Lung (tissue), 12 donors: Measurements from ENCODE around the gene MMP24OS. TPM values are rescaled to one million over a fixed set of nuclear protein-coding genes. Genes with fewer than 3 reads are reported as not detected.
"Not testable (repeated sequence)": the region's sequence is repeated elsewhere in the genome, so short reads cannot be mapped to it uniquely, and the experiment has no call there.

Experiments
- ATAC-seq: fragments of 200-7000 bp; cut with Tn5 transposase; one replicate; pipeline ENCODE4 v1.9.1; 2020; ENCODE audit warnings: moderate number of reproducible peaks; ENCODE audit not compliant: insufficient read depth, low FRiP score
- DNase-seq, 3 donors: peaks; one replicate each; pipeline ENCODE4 v3.0.0-alpha.2; 2013 to 2017
- H3K27ac ChIP-seq, 2 donors: one replicate each; pipeline ENCODE4 v1.5.1; 2013; ENCODE audit warnings: mild to moderate bottlenecking in 2 of 2, moderate library complexity in 2 of 2, control low read depth in 1 of 2, inconsistent platforms in 1 of 2, low read depth in 1 of 2, low read length in 1 of 2
- H3K27me3 ChIP-seq, 3 donors: one replicate each; pipeline ENCODE4 v1.5.1; 2013; ENCODE audit warnings: low read length in 2 of 3; ENCODE audit not compliant: control insufficient read depth in 3 of 3, insufficient read depth in 3 of 3
- H3K36me3 ChIP-seq, 4 donors: one replicate each; pipeline ENCODE4 v1.5.1; 2013; ENCODE audit warnings: low read length in 4 of 4, mild to moderate bottlenecking in 1 of 4, moderate library complexity in 1 of 4; ENCODE audit not compliant: control insufficient read depth in 4 of 4, insufficient read depth in 4 of 4
- H3K4me1 ChIP-seq, 5 donors: one replicate each; pipeline ENCODE4 v1.5.1; 2013; ENCODE audit warnings: low read length in 5 of 5, mild to moderate bottlenecking in 2 of 5, moderate library complexity in 1 of 5; ENCODE audit not compliant: control insufficient read depth in 5 of 5, insufficient read depth in 5 of 5
- H3K4me3 ChIP-seq: one replicate; pipeline ENCODE4 v1.5.1; 2013; ENCODE audit warnings: mild to moderate bottlenecking, control low read depth, moderate library complexity
- H3K9ac ChIP-seq, 2 donors: one replicate each; pipeline ENCODE4 v1.5.1; 2013; ENCODE audit warnings: low read length in 2 of 2, control low read depth in 1 of 2; ENCODE audit not compliant: insufficient read depth in 1 of 2
- H3K9me3 ChIP-seq, 4 donors: one replicate each; pipeline ENCODE4 v1.5.1; 2013; ENCODE audit warnings: low read length in 3 of 4, mild to moderate bottlenecking in 1 of 4, moderate library complexity in 1 of 4; ENCODE audit not compliant: control insufficient read depth in 4 of 4, insufficient read depth in 3 of 4
- WGBS, 2 donors: extraction: QIAGEN DNeasy Blood & Tissue Kit; methylation state at CpG; one replicate each; pipeline ENCODE4 v1.1.7; 2013; 5-methylcytosine and 5-hydroxymethylcytosine counted together
- polyA plus RNA-seq, 2 donors: library from polyadenylated mRNA; stranded (reverse); fragments of 200-250 nt; gene quantifications; one replicate each; pipeline ENCODE4 v1.2.1, GENCODE V29; 2013
- total RNA-seq, 2 donors: library from RNA; depleted of rRNA in 1 of 2; stranded (reverse); fragments of >200 nt in 1 of 2; gene quantifications; one replicate each; pipeline ENCODE4 v1.2.1, GENCODE V29; 2014 to 2021
- TF ChIP-seq, protein P1 (sequence below): IDR thresholded peaks from 2 replicates; pipeline ENCODE4 v1.5.1; 2012; ENCODE audit warnings: mild to moderate bottlenecking; ENCODE audit errors: control extremely low read depth, extremely low read depth
- donor health status: control.
- donor health status: control.
- donor health status: Bipolar disorder and iron deficiency.
- donor health status: healthy.
- donor health status: DM: yes; HTN: yes; CAD: no.

Gene MMP24OS
- total and polyA plus RNA-seq, 4 donors = 27.8 to 117 (median 68.8) TPM

DNA sequence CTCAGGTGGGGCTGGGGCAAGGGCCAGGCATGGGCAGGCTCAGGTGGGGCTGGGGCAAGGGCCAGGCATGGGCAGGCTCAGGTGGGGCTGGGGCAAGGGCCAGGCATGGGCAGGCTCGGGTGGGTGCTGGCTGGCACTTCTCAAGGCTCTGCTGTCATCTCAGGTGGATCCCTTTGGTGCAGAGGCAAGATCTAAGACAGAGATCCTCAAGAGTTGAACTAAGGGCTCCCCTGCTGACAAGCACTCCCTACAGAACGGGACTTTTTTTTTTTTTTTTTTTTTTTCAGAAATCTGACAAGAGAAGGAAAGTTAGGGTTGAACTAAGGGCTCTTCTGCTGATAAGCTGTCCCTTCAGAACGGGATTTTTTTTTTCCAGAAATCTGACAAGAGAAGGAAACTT lies 24.9 kb downstream of the MMP24OS start:
- no peak for DNase-seq
- 70 to 72% methylated on average over 3 of the region's 3 CpGs for WGBS, 2 donors
- H3K9ac ChIP-seq = no peak overlapping the region
- no peak overlapping the region for H3K4me3 ChIP-seq
- no peaks in the 10 kb centered on the region for H3K27me3 ChIP-seq
- peaks cover 0 to 2% (median 0%) of the 10 kb centered on the region in 5 donors for H3K4me1 ChIP-seq
- ATAC-seq = no peak
- no peaks in the 10 kb centered on the region for H3K9me3 ChIP-seq
- no peak overlapping the region for H3K27ac ChIP-seq
- TF ChIP-seq, protein P1, sequence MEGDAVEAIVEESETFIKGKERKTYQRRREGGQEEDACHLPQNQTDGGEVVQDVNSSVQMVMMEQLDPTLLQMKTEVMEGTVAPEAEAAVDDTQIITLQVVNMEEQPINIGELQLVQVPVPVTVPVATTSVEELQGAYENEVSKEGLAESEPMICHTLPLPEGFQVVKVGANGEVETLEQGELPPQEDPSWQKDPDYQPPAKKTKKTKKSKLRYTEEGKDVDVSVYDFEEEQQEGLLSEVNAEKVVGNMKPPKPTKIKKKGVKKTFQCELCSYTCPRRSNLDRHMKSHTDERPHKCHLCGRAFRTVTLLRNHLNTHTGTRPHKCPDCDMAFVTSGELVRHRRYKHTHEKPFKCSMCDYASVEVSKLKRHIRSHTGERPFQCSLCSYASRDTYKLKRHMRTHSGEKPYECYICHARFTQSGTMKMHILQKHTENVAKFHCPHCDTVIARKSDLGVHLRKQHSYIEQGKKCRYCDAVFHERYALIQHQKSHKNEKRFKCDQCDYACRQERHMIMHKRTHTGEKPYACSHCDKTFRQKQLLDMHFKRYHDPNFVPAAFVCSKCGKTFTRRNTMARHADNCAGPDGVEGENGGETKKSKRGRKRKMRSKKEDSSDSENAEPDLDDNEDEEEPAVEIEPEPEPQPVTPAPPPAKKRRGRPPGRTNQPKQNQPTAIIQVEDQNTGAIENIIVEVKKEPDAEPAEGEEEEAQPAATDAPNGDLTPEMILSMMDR = no peak
- no peaks in the 10 kb centered on the region for H3K36me3 ChIP-seq

DNA sequence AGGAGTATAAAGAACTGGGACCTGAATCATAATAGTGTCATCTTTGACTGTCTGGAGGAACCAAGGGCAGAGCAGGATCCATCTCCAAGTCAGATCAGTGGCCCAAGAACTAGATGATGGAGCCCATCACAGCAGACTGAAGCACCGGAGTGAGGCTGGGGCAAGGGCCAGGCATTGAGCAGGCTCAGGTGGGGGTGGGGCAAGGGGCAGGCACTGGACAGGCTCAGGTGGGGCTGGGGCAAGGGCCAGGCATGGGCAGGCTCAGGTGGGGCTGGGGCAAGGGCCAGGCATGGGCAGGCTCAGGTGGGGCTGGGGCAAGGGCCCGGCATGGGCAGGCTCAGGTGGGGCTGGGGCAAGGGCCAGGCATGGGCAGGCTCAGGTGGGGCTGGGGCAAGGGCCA lies 25.3 kb downstream of the MMP24OS start:
- not testable (repeated sequence) for H3K27ac ChIP-seq, H3K9ac ChIP-seq, H3K27me3 ChIP-seq, H3K9me3 ChIP-seq, ATAC-seq, H3K36me3 ChIP-seq, H3K4me1 ChIP-seq, H3K4me3 ChIP-seq, DNase-seq
- 91 to 92% methylated on average over 2 of the region's 2 CpGs for WGBS, 2 donors

DNA sequence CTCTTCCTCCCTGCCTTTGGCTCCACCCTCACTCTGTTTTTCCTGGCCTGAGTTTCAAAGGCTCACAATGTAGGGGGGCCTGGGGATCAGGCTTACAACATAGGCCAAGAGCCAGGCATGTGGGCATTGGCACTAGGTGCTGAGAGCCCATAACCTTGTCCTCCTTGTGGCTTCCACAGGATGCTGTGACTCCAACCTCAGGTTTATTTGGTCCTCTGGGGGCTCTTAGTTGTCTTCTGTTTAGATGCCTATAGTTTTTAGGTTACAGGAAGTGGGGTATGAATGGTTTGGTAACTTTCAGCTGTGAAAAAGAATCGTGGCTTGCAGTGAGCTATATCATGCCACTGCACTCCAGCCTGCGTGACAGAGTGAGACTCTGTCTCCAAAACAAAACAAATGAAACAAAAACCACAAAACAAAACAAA lies 25.9 kb downstream of the MMP24OS start:
- Histone ChIP-seq H3K36me3 (no peaks in the 10 kb centered on the region), H3K4me3 (no peak overlapping the region), H3K27me3 (no peaks in the 10 kb centered on the region), H3K4me1 (peaks cover 0 to 2% (median 0%) of the 10 kb centered on the region in 5 donors), H3K9me3 (no peaks in the 10 kb centered on the region), H3K9ac (no peak overlapping the region), H3K27ac (no peak overlapping the region)
- DNase-seq (no peak), ATAC-seq (no peak)
- TF ChIP-seq, protein P1 = no peak
- 39 to 48% methylated on average over 2 of the region's 2 CpGs for WGBS, 2 donors

DNA sequence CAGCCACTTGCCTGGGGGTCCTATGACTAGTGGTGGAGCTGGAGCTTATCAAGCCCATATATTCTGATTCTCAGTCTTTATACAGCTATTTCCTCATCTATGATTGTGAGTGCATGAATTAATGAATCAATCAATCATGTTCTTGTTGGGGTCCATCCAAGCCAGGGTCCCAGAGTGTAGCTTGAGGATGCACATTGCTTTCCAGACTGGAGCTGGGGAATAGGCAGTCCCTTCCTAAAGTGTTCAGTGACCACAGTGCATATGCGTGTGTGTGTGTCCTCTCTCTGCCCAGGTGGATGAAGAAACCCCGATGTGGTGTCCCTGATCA lies 26.3 kb downstream of the MMP24OS start:
- no peak for DNase-seq

More for the DNA sequence above, 26.3 kb downstream of the MMP24OS start:
- WGBS, 2 donors = 88 to 92% methylated on average over 2 of the region's 2 CpGs
- Histone ChIP-seq H3K4me3 (no peak overlapping the region), H3K9me3 (no peaks in the 10 kb centered on the region), H3K9ac (no peak overlapping the region), H3K27ac (no peak overlapping the region), H3K36me3 (no peaks in the 10 kb centered on the region), H3K4me1 (peaks cover 0 to 2% (median 0%) of the 10 kb centered on the region in 5 donors), H3K27me3 (no peaks in the 10 kb centered on the region)
- TF ChIP-seq, protein P1 = no peak
- ATAC-seq = no peak
